DOHH2 (cell line): Measurements from ENCODE around the gene TRIM68.

ENCODE experiments used
- H3F3A ChIP-seq: fragments of 200-600 bp; sonication (generic), shearing (Covaris generic); 2 replicates; pipeline ENCODE4 v1.6.0; 2016; ENCODE audit warnings: antibody characterized with exemption, mild to moderate bottlenecking; ENCODE audit not compliant: control insufficient read depth, insufficient read depth
- H3K27ac ChIP-seq: fragments of 200-600 bp; sonication (generic); 2 replicates; pipeline ENCODE4 v1.5.1; 2014; ENCODE audit warnings: low read depth, mild to moderate bottlenecking, low read length, moderate library complexity
- H3K27me3 ChIP-seq: fragments of 200-600 bp; sonication (generic); 2 replicates; pipeline ENCODE4 v1.6.1; 2014; ENCODE audit warnings: mild to moderate bottlenecking, low read length, mixed read lengths; ENCODE audit not compliant: control insufficient read depth
- H3K36me3 ChIP-seq: fragments of 200-600 bp; sonication (generic); 2 replicates; pipeline ENCODE4 v1.6.1; 2014; ENCODE audit warnings: mild to moderate bottlenecking, low read length, moderate library complexity, mixed read lengths; ENCODE audit not compliant: control insufficient read depth
- H3K4me1 ChIP-seq: fragments of 200-600 bp; sonication (generic); 2 replicates; pipeline ENCODE4 v1.6.1; 2014; ENCODE audit warnings: mild to moderate bottlenecking, low read length, mixed read lengths; ENCODE audit not compliant: control insufficient read depth
- H3K4me2 ChIP-seq: fragments of 200-600 bp; sonication (generic); 2 replicates; pipeline ENCODE4 v1.6.0; 2014; ENCODE audit warnings: mild to moderate bottlenecking, low read length, moderate library complexity
- H3K4me3 ChIP-seq: fragments of 200-600 bp; sonication (generic); 2 replicates; pipeline ENCODE4 v1.5.1; 2014; ENCODE audit warnings: mild to moderate bottlenecking, low read length, mixed read lengths
- H3K79me2 ChIP-seq: fragments of 200-600 bp; sonication (generic); 2 replicates; pipeline ENCODE4 v1.6.1; 2014; ENCODE audit warnings: mild to moderate bottlenecking, low read length, mixed read lengths; ENCODE audit not compliant: control insufficient read depth
- H3K9me2 ChIP-seq: fragments of 200-600 bp; sonication (generic); replicated peaks from 2 replicates; pipeline ENCODE4 v1.6.1; 2014; ENCODE audit warnings: mild to moderate bottlenecking, low read length, mixed read lengths; ENCODE audit not compliant: control insufficient read depth
- H3K9me3 ChIP-seq: fragments of 200-600 bp; sonication (generic); 2 replicates; pipeline ENCODE4 v1.6.1; 2014; ENCODE audit warnings: antibody characterized with exemption, low read length, mixed read lengths; ENCODE audit not compliant: control insufficient read depth, insufficient read depth
- H4K20me1 ChIP-seq: fragments of 200-600 bp; sonication (generic); 2 replicates; pipeline ENCODE4 v1.6.0; 2014; ENCODE audit warnings: low read depth, mild to moderate bottlenecking, antibody characterized with exemption, low read length, moderate library complexity; ENCODE audit not compliant: control insufficient read depth, insufficient read depth
- EZH2phosphoT487 ChIP-seq: fragments of 200-600 bp; sonication (generic); IDR thresholded peaks from 2 replicates; pipeline ENCODE4 v1.6.1; 2017; ENCODE audit warnings: borderline replicate concordance, mild to moderate bottlenecking, antibody characterized with exemption, low read length, moderate library complexity, mixed read lengths
- TF ChIP-seq, protein P1 (sequence below): fragments of 200-600 bp; sonication (generic); IDR thresholded peaks from one replicate; pipeline ENCODE4 v1.5.1; 2014; ENCODE audit warnings: antibody characterized with exemption, mild to moderate bottlenecking, low read depth, low read length; ENCODE audit not compliant: poor library complexity, severe bottlenecking

The TRIM68 gene

DNA sequence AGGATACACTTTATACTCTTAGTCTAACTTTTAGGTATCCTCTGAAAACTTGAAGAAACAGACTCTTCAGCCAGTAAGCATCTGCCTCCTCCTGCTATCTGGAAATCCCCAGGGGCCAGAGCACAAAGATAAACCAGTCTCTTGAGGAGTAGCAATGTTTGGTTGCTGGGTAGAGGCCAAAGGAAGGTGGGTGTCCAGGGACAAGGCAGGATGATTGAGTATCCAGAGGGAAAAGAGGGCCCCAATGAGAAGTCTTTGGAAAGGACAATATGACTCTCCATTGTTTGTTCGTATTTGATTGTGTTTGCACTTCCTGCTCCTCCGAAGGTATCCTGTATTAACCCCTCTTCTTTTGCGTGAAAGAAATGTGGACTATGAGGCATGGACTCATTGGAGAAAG, 19.0 kb downstream of the TRIM68 start:
- no peaks in the 10 kb centered on the region for H4K20me1 ChIP-seq
- no peak overlapping the region for H3K4me3 ChIP-seq
- H3K27me3 ChIP-seq: no peaks in the 10 kb centered on the region
- no peaks in the 10 kb centered on the region for H3K79me2 ChIP-seq
- no peaks in the 10 kb centered on the region for H3K9me2 ChIP-seq
- H3K27ac ChIP-seq: no peak overlapping the region
- H3F3A ChIP-seq: no peaks in the 10 kb centered on the region
- H3K4me1 ChIP-seq: no peaks in the 10 kb centered on the region
- H3K9me3 ChIP-seq: no peaks in the 10 kb centered on the region
- TF ChIP-seq EZH2phosphoT487: no peak
- TF ChIP-seq, protein P1, sequence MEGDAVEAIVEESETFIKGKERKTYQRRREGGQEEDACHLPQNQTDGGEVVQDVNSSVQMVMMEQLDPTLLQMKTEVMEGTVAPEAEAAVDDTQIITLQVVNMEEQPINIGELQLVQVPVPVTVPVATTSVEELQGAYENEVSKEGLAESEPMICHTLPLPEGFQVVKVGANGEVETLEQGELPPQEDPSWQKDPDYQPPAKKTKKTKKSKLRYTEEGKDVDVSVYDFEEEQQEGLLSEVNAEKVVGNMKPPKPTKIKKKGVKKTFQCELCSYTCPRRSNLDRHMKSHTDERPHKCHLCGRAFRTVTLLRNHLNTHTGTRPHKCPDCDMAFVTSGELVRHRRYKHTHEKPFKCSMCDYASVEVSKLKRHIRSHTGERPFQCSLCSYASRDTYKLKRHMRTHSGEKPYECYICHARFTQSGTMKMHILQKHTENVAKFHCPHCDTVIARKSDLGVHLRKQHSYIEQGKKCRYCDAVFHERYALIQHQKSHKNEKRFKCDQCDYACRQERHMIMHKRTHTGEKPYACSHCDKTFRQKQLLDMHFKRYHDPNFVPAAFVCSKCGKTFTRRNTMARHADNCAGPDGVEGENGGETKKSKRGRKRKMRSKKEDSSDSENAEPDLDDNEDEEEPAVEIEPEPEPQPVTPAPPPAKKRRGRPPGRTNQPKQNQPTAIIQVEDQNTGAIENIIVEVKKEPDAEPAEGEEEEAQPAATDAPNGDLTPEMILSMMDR: no peak
- no peaks in the 10 kb centered on the region for H3K36me3 ChIP-seq
- no peak overlapping the region for H3K4me2 ChIP-seq

GRCh38 chr11:4581443-4581842, 26.6 kb downstream of the TRIM68 start, which contains the start of gene OR52I2:
OR52I2 (plus strand) TSS chr11:4581743.
- H3K9me3 ChIP-seq: no peaks in the 10 kb centered on the region
- no peak within 1 kb of the TSS for H3K27ac ChIP-seq
- H3K36me3 ChIP-seq: no peaks in the 10 kb centered on the region
- TF ChIP-seq, protein P1: no peak
- TF ChIP-seq EZH2phosphoT487: no peak
- no peak within 1 kb of the TSS for H3K4me2 ChIP-seq
- H3F3A ChIP-seq: no peaks in the 10 kb centered on the region
- no peaks in the 10 kb centered on the region for H3K79me2 ChIP-seq
- peaks cover 4% of the 10 kb centered on the region; the same call in 1 of the 2 replicates for H3K27me3 ChIP-seq
- H4K20me1 ChIP-seq: no peaks in the 10 kb centered on the region
- H3K4me3 ChIP-seq: no peak within 1 kb of the TSS
- H3K4me1 ChIP-seq: no peaks in the 10 kb centered on the region
- H3K9me2 ChIP-seq: no peaks in the 10 kb centered on the region

GRCh38 chr11:4580124-4580523, 27.9 kb downstream of the TRIM68 start:
- Histone ChIP-seq H3K4me2 (no peak overlapping the region), H3K27ac (no peak overlapping the region), H4K20me1 (no peaks in the 10 kb centered on the region), H3F3A (no peaks in the 10 kb centered on the region), H3K4me1 (no peaks in the 10 kb centered on the region), H3K4me3 (no peak overlapping the region), H3K27me3 (peaks cover 4% of the 10 kb centered on the region; the same call in 1 of the 2 replicates), H3K36me3 (no peaks in the 10 kb centered on the region), H3K9me3 (no peaks in the 10 kb centered on the region), H3K9me2 (no peaks in the 10 kb centered on the region), H3K79me2 (no peaks in the 10 kb centered on the region)
- TF ChIP-seq, protein P1: no peak
- no peak for TF ChIP-seq EZH2phosphoT487
